GM12891 (cell line): Measurements from ENCODE around the gene CHMP4B.

Experiments used
- POLR2AphosphoS5 ChIP-seq: IDR thresholded peaks from 2 replicates; pipeline ENCODE4 v1.6.1; 2011; ENCODE audit warnings: low read depth, low read length, control low read depth
- SPI1 ChIP-seq: IDR thresholded peaks from 2 replicates; pipeline ENCODE4 v1.6.1; 2011; ENCODE audit warnings: low read depth, low read length, control low read depth

- TF ChIP-seq SPI1 (no peak), POLR2AphosphoS5 (no peak)
Measured at GRCh38 chr20:33761698-33762250, 49.4 kb upstream of the CHMP4B start.
